Skeletal muscle satellite cell (primary cell): ENCODE results near the gene SVBP.
"Not testable (repeated sequence)": the region's sequence is repeated elsewhere in the genome, so short reads cannot be mapped to it uniquely, and the experiment has no call there.

Experiments used
- H3K27me3 ChIP-seq: 2 replicates; pipeline ENCODE4 v1.7.0; 2013; ENCODE audit warnings: low read length; ENCODE audit not compliant: control insufficient read depth, insufficient read depth
- H3K36me3 ChIP-seq: 2 replicates; pipeline ENCODE4 v1.7.0; 2013; ENCODE audit warnings: mild to moderate bottlenecking, control low read depth, low read length; ENCODE audit not compliant: insufficient read depth
- H3K4me1 ChIP-seq: 2 replicates; pipeline ENCODE4 v1.7.0; 2013; ENCODE audit warnings: low read length; ENCODE audit not compliant: control insufficient read depth, insufficient read depth
- H3K4me2 ChIP-seq: 2 replicates; pipeline ENCODE4 v1.7.0; 2013; ENCODE audit warnings: mild to moderate bottlenecking, low read length
- H3K4me3 ChIP-seq: 2 replicates; pipeline ENCODE4 v1.7.0; 2013; ENCODE audit warnings: low read length
- H3K9ac ChIP-seq: 2 replicates; pipeline ENCODE4 v1.7.0; 2013; ENCODE audit warnings: mild to moderate bottlenecking, low read depth, low read length, moderate library complexity
- H3K9me3 ChIP-seq: replicated peaks from 2 replicates; pipeline ENCODE4 v1.7.0; 2013; ENCODE audit warnings: mild to moderate bottlenecking, control low read depth, low read length

Gene SVBP

DNA sequence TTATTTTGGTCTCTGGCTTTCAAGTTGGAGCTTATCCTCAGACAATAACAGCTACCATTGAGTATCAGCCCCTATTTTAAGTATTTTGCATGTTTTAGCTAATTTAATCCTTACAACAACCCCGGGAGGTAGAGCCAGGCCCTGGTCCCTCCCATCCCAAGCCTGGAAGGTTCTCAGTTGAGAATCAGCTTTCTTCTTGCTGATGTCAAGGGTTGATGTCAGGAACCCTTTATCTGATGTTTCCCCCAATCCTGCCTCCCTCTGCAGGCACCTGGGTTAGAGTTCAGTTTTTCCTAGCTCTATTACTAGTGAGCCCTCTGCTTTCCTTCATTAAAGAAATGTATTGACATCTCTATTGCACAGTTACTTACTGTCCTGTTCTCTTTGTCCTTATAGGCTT lies 3.6 kb upstream of the SVBP start:
- Histone ChIP-seq H3K4me3 (no peak overlapping the region), H3K9me3 (no peaks in the 10 kb centered on the region), H3K4me1 (peaks cover 22% of the 10 kb centered on the region), H3K36me3 (no peaks in the 10 kb centered on the region), H3K9ac (no peak overlapping the region), H3K27me3 (no peaks in the 10 kb centered on the region), H3K4me2 (no peak overlapping the region)

- no peaks in the 10 kb centered on the region for H3K9me3 ChIP-seq
These were observed 779 bp upstream of the SVBP start for GRCh38 chr1:42817976-42818375.

GRCh38 chr1:42817440-42817767 lies 207 bp upstream of the SVBP start:
- Histone ChIP-seq H3K9me3 (no peaks in the 10 kb centered on the region), H3K4me3 (peak overlapping the region; percentile 99), H3K27me3 (no peaks in the 10 kb centered on the region), H3K9ac (peak overlapping the region; percentile 99), H3K4me1 (peaks cover 16% of the 10 kb centered on the region), H3K36me3 (no peaks in the 10 kb centered on the region), H3K4me2 (peak overlapping the region; percentile 84)

More at GRCh38 chr1:42817976-42818375, 779 bp upstream of the SVBP start:
- peak overlapping the region; percentile 99 for H3K4me3 ChIP-seq
- peaks cover 21% of the 10 kb centered on the region for H3K4me1 ChIP-seq
- H3K9ac ChIP-seq = peak overlapping the region; percentile 99
- H3K4me2 ChIP-seq = peak overlapping the region; percentile 84
- no peaks in the 10 kb centered on the region for H3K27me3 ChIP-seq
- H3K36me3 ChIP-seq = no peaks in the 10 kb centered on the region

DNA sequence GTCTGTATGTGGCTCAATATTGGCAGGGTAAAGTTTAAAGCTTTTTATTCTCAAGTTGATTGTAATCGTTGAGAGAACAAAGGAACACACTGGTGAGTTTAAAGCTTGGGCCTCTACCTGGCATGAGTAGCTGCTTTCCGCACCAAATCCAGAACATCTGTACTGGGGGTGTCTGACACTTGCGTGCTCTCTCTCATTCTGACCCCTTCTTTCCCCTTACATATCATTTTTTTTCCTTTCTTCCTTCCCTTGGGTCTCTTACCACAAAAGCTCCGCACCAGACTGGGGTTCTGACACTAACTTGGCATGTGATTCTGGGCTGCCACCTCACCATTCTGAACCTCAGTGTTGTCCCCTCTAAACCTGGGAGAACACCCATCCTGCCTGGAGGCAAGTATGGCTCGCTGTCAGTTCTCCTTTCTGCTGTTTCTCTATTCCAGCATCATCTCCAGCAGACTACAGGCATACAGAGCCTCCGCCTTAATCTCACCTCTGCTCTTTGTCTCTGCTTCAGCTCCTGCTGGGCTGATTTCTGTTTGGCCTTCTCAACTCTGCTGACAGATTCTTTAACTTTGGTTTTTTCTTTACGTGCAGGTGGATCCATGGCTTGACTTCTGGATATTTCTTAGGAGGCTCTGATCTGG lies 1.1 kb downstream of the SVBP start:
- H3K36me3 ChIP-seq = no peaks in the 10 kb centered on the region
- H3K9me3 ChIP-seq = no peaks in the 10 kb centered on the region
- H3K4me3 ChIP-seq = peak overlapping the region; percentile 99
- H3K4me1 ChIP-seq = peaks cover 16% of the 10 kb centered on the region
- H3K4me2 ChIP-seq = peak overlapping the region; percentile 94
- no peaks in the 10 kb centered on the region for H3K27me3 ChIP-seq
- peak overlapping the region; percentile 99 for H3K9ac ChIP-seq

DNA sequence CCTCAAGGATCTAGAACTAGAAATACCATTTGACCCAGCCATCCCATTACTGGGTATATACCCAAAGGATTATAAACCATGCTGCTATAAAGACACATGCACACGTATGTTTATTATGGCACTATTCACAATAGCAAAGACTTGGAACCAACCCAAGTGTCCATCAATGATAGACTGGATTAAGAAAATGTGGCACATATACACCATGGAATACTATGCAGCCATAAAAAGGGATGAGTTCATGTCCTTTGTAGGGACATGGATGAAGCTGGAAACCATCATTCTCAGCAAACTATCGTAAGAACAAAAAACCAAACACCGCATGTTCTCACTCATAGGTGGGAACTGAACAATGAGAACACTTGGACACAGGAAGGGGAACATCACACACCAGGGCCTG lies 2.4 kb downstream of the SVBP start:
- H3K9me3 ChIP-seq, H3K27me3 ChIP-seq, H3K36me3 ChIP-seq, H3K4me2 ChIP-seq, H3K9ac ChIP-seq, H3K4me3 ChIP-seq: not testable (repeated sequence)
- peaks cover 16% of the 10 kb centered on the region for H3K4me1 ChIP-seq

DNA sequence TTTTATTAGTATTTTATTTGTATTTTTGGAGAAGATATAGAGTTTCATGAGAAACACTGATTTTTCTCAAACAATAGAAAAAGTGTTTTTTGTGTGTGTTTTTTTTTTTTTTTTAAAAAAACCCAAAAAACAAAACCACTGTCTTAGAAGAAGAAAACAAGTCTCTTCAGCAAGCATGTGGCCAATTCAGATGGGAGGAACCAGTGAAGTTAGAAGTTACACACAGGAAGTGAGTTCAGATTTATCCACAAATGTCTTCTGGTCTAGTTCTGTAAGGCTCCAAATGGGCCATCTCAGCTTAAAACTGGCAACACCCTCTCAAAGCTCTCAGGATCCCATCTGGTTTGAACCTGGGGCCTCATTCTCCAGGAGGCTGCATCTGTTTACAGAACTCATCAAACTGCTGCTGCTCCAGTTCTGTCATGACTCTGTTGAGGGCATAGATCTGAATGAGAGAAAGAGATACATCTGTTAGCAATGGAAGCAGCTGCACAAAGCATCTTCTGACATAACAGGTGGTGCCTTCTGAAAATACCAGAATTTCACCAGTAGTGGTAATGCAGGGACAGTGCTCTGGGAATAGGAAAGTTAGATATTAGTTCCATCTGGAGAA lies 10.0 kb downstream of the SVBP start:
- H3K27me3 ChIP-seq = no peaks in the 10 kb centered on the region
- H3K4me3 ChIP-seq = no peak overlapping the region
- no peaks in the 10 kb centered on the region for H3K9me3 ChIP-seq
- no peaks in the 10 kb centered on the region for H3K36me3 ChIP-seq
- H3K9ac ChIP-seq = no peak overlapping the region
- H3K4me2 ChIP-seq = no peak overlapping the region
- no peaks in the 10 kb centered on the region for H3K4me1 ChIP-seq

DNA sequence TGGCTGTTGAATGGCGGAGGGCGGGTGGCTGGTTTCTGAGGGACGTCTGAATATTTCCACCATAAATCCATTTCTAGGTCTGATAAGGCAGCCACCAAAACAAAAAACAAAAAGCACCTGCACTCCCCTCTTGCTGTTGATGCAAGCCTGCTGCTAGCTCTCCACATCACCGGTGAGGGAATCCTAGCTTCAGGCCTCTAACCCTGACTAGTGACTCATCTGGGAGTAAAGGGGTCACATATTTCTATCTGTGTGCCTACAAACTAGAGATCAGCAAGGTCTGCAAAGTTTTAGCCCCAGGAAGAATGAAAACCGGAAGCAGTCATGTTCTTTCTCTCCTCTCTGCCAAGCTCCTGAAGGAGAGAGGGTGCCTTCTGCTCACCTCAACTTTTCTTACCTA lies 10.6 kb downstream of the SVBP start:
- no peak overlapping the region for H3K4me3 ChIP-seq

DNA sequence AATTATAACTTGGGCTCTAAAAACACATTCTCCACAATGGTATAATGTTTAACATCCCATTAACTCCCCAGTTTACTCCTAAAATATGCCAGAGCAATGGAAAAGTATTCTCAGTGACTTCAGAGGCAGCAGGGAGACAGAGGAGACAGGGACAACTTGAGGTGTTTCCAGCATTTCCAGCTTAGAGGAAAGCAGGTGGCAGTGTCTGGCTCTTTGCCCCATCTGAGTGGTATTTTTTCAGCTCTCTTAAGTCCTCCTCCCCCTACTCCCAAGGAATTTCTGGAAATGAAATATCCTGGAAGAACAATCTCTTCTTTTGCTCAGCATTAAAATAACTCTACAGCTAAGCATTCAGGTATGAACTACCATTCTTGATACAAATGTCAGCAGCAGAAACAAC lies 11.0 kb downstream of the SVBP start:
- no peaks in the 10 kb centered on the region for H3K9me3 ChIP-seq

More for the DNA sequence above, 10.6 kb downstream of the SVBP start:
- Histone ChIP-seq H3K4me2 (no peak overlapping the region), H3K4me1 (no peaks in the 10 kb centered on the region), H3K27me3 (no peaks in the 10 kb centered on the region), H3K9me3 (no peaks in the 10 kb centered on the region), H3K36me3 (no peaks in the 10 kb centered on the region), H3K9ac (no peak overlapping the region)

DNA sequence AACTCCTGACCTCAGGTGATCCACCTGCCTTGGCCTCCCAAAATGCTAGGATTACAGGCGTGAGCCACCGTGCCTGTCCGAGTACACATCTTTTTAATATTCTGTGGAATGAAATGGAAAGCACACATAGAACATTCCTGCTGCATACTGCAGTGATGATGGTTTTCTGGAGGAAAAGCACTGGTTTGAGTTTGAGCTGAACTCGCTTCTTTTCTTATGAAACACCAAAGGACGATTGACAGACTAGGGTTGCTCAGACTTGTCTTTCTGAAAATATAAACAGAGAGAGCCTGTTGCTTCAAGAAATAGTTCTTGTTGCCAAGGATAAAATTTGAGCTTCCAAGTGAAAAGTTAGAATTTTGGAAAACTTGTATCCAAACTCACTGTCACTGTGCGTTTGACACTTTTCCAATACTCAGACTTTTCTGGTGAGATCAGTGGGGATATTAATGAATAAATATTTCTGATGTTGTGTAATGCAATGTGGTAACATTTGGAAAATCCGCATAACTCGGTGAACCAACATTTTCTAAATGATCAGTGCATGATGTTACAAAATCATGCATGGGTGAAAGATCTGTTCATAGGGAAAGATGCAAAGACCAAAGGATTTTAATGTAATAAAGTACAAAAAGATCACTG lies 15.2 kb downstream of the SVBP start:
- Histone ChIP-seq H3K27me3 (no peaks in the 10 kb centered on the region), H3K4me3 (no peak overlapping the region), H3K36me3 (no peaks in the 10 kb centered on the region), H3K9me3 (no peaks in the 10 kb centered on the region), H3K4me2 (no peak overlapping the region), H3K4me1 (no peaks in the 10 kb centered on the region), H3K9ac (no peak overlapping the region)

More for the DNA sequence above, 11.0 kb downstream of the SVBP start:
- no peak overlapping the region for H3K4me2 ChIP-seq
- no peak overlapping the region for H3K9ac ChIP-seq
- no peaks in the 10 kb centered on the region for H3K36me3 ChIP-seq
- no peak overlapping the region for H3K4me3 ChIP-seq
- no peaks in the 10 kb centered on the region for H3K27me3 ChIP-seq
- H3K4me1 ChIP-seq = no peaks in the 10 kb centered on the region

DNA sequence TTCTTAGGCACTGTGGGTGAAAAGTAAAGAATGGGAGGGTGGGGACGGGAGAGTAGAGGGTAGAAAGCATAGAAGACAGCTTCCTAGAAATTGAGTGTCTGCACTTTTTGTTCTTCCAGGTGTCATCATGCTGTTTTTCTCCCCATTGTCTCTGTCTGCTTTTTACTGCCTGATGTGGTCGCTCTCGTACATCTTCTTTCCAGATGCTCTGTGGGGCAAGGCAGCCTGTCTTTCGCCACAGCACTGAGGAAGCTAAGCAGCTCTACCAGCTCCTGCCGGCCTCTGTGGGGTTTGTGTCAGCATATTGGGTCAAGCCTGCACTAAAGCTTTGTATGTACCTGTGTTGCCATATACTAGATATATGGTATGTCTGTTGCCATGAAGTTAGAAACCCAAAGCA lies 19.2 kb downstream of the SVBP start:
- Histone ChIP-seq H3K9me3 (no peaks in the 10 kb centered on the region), H3K9ac (no peak overlapping the region), H3K36me3 (no peaks in the 10 kb centered on the region), H3K4me3 (no peak overlapping the region), H3K4me2 (no peak overlapping the region), H3K27me3 (peaks cover 3% of the 10 kb centered on the region), H3K4me1 (no peaks in the 10 kb centered on the region)

GRCh38 chr1:42797414-42797813 lies 19.8 kb downstream of the SVBP start:
- Histone ChIP-seq H3K4me3 (no peak overlapping the region), H3K36me3 (no peaks in the 10 kb centered on the region), H3K9me3 (no peaks in the 10 kb centered on the region), H3K27me3 (peaks cover 3% of the 10 kb centered on the region), H3K4me2 (no peak overlapping the region), H3K9ac (no peak overlapping the region), H3K4me1 (no peaks in the 10 kb centered on the region)

GRCh38 chr1:42793824-42794223 lies 23.4 kb downstream of the SVBP start:
- H3K4me1 ChIP-seq = no peaks in the 10 kb centered on the region
- H3K9me3 ChIP-seq = no peaks in the 10 kb centered on the region
- no peak overlapping the region for H3K4me2 ChIP-seq
- H3K36me3 ChIP-seq = no peaks in the 10 kb centered on the region
- H3K9ac ChIP-seq = no peak overlapping the region
- peaks cover 3% of the 10 kb centered on the region for H3K27me3 ChIP-seq
- H3K4me3 ChIP-seq = no peak overlapping the region
